DOHH2 (cell line): Measurements from ENCODE around the gene BMPER.

Experiments used
- H3F3A ChIP-seq: fragments of 200-600 bp; sonication (generic), shearing (Covaris generic); 2 replicates; pipeline ENCODE4 v1.6.0; 2016; ENCODE audit warnings: antibody characterized with exemption, mild to moderate bottlenecking; ENCODE audit not compliant: control insufficient read depth, insufficient read depth
- H3K27ac ChIP-seq: fragments of 200-600 bp; sonication (generic); 2 replicates; pipeline ENCODE4 v1.5.1; 2014; ENCODE audit warnings: low read depth, mild to moderate bottlenecking, low read length, moderate library complexity
- H3K27me3 ChIP-seq: fragments of 200-600 bp; sonication (generic); 2 replicates; pipeline ENCODE4 v1.6.1; 2014; ENCODE audit warnings: mild to moderate bottlenecking, low read length, mixed read lengths; ENCODE audit not compliant: control insufficient read depth
- H3K36me3 ChIP-seq: fragments of 200-600 bp; sonication (generic); 2 replicates; pipeline ENCODE4 v1.6.1; 2014; ENCODE audit warnings: mild to moderate bottlenecking, low read length, moderate library complexity, mixed read lengths; ENCODE audit not compliant: control insufficient read depth
- H3K4me1 ChIP-seq: fragments of 200-600 bp; sonication (generic); 2 replicates; pipeline ENCODE4 v1.6.1; 2014; ENCODE audit warnings: mild to moderate bottlenecking, low read length, mixed read lengths; ENCODE audit not compliant: control insufficient read depth
- H3K4me2 ChIP-seq: fragments of 200-600 bp; sonication (generic); 2 replicates; pipeline ENCODE4 v1.6.0; 2014; ENCODE audit warnings: mild to moderate bottlenecking, low read length, moderate library complexity
- H3K4me3 ChIP-seq: fragments of 200-600 bp; sonication (generic); 2 replicates; pipeline ENCODE4 v1.5.1; 2014; ENCODE audit warnings: mild to moderate bottlenecking, low read length, mixed read lengths
- H3K79me2 ChIP-seq: fragments of 200-600 bp; sonication (generic); 2 replicates; pipeline ENCODE4 v1.6.1; 2014; ENCODE audit warnings: mild to moderate bottlenecking, low read length, mixed read lengths; ENCODE audit not compliant: control insufficient read depth
- H3K9me2 ChIP-seq: fragments of 200-600 bp; sonication (generic); replicated peaks from 2 replicates; pipeline ENCODE4 v1.6.1; 2014; ENCODE audit warnings: mild to moderate bottlenecking, low read length, mixed read lengths; ENCODE audit not compliant: control insufficient read depth
- H3K9me3 ChIP-seq: fragments of 200-600 bp; sonication (generic); 2 replicates; pipeline ENCODE4 v1.6.1; 2014; ENCODE audit warnings: antibody characterized with exemption, low read length, mixed read lengths; ENCODE audit not compliant: control insufficient read depth, insufficient read depth
- H4K20me1 ChIP-seq: fragments of 200-600 bp; sonication (generic); 2 replicates; pipeline ENCODE4 v1.6.0; 2014; ENCODE audit warnings: low read depth, mild to moderate bottlenecking, antibody characterized with exemption, low read length, moderate library complexity; ENCODE audit not compliant: control insufficient read depth, insufficient read depth
- CTCF ChIP-seq: fragments of 200-600 bp; sonication (generic); IDR thresholded peaks from one replicate; pipeline ENCODE4 v1.5.1; 2014; ENCODE audit warnings: antibody characterized with exemption, mild to moderate bottlenecking, low read depth, low read length; ENCODE audit not compliant: poor library complexity, severe bottlenecking
- EZH2phosphoT487 ChIP-seq: fragments of 200-600 bp; sonication (generic); IDR thresholded peaks from 2 replicates; pipeline ENCODE4 v1.6.1; 2017; ENCODE audit warnings: borderline replicate concordance, mild to moderate bottlenecking, antibody characterized with exemption, low read length, moderate library complexity, mixed read lengths

BMPER gene

GRCh38 chr7:33968591-33968990 lies 63.3 kb downstream of the BMPER start:
- Histone ChIP-seq H3K4me1 (no peaks in the 10 kb centered on the region), H3K36me3 (no peaks in the 10 kb centered on the region), H3K4me3 (no peak overlapping the region), H3K27me3 (no peaks in the 10 kb centered on the region), H3F3A (no peaks in the 10 kb centered on the region), H3K79me2 (no peaks in the 10 kb centered on the region), H3K4me2 (no peak overlapping the region), H3K27ac (no peak overlapping the region), H3K9me3 (no peaks in the 10 kb centered on the region), H3K9me2 (no peaks in the 10 kb centered on the region), H4K20me1 (no peaks in the 10 kb centered on the region)
- no peak for TF ChIP-seq CTCF
- TF ChIP-seq EZH2phosphoT487 = no peak

- Histone ChIP-seq H3K27me3 (no peaks in the 10 kb centered on the region), H3K79me2 (no peaks in the 10 kb centered on the region), H3K36me3 (no peaks in the 10 kb centered on the region), H3K4me1 (no peaks in the 10 kb centered on the region), H3K27ac (no peak overlapping the region), H3F3A (no peaks in the 10 kb centered on the region), H3K4me2 (no peak overlapping the region), H3K9me3 (no peaks in the 10 kb centered on the region), H4K20me1 (no peaks in the 10 kb centered on the region), H3K4me3 (no peak overlapping the region), H3K9me2 (no peaks in the 10 kb centered on the region)
- TF ChIP-seq EZH2phosphoT487 (no peak), CTCF (no peak)
Measured at GRCh38 chr7:33970536-33970935, 65.2 kb downstream of the BMPER start.

GRCh38 chr7:33971106-33971505 lies 65.8 kb downstream of the BMPER start:
- Histone ChIP-seq H3K27ac (no peak overlapping the region), H3K4me2 (no peak overlapping the region), H3K9me2 (no peaks in the 10 kb centered on the region), H3K4me3 (no peak overlapping the region), H3K4me1 (no peaks in the 10 kb centered on the region), H4K20me1 (no peaks in the 10 kb centered on the region), H3F3A (no peaks in the 10 kb centered on the region), H3K79me2 (no peaks in the 10 kb centered on the region), H3K9me3 (no peaks in the 10 kb centered on the region), H3K27me3 (no peaks in the 10 kb centered on the region), H3K36me3 (no peaks in the 10 kb centered on the region)
- TF ChIP-seq CTCF (no peak), EZH2phosphoT487 (no peak)
